Gastroesophageal sphincter (tissue), 4 donors: ENCODE data around the gene PAGE1. TPM values are rescaled to one million over a fixed set of nuclear protein-coding genes. Genes with fewer than 3 reads are reported as not detected.

Experiments
- ATAC-seq: fragments of 150-250 bp; one replicate; pipeline ENCODE4 v1.9.1; 2016; ENCODE audit warnings: mild to moderate bottlenecking, moderate library complexity
- H3K27ac ChIP-seq, 4 donors: fragments of 200-600 bp; sonication (generic) in 3 of 4; 1 replicate in 3 of 4; 2 replicates in 1 of 4; pipeline ENCODE4 v1.5.1; 2016 to 2019
- H3K27me3 ChIP-seq: fragments of 200-600 bp; sonication (generic); one replicate; pipeline ENCODE4 v1.5.1; 2019
- H3K36me3 ChIP-seq, 2 donors: fragments of 200-600 bp; sonication (generic); one replicate each; pipeline ENCODE4 v1.5.1; 2019; ENCODE audit warnings: control low read depth in 1 of 2
- H3K4me1 ChIP-seq, 3 donors: fragments of 200-600 bp; sonication (generic); 1 replicate in 2 of 3; 2 replicates in 1 of 3; pipeline ENCODE4 v1.5.1; 2016 to 2019; ENCODE audit warnings: control low read depth in 2 of 3
- H3K4me3 ChIP-seq, 2 donors: fragments of 200-600 bp; sonication (generic); one replicate each; pipeline ENCODE4 v1.5.1; 2019; ENCODE audit warnings: mild to moderate bottlenecking in 1 of 2, moderate library complexity in 1 of 2
- H3K9me3 ChIP-seq, 3 donors: fragments of 200-600 bp; sonication (generic); one replicate each; pipeline ENCODE4 v1.5.1; 2017 to 2019; ENCODE audit warnings: control low read depth in 2 of 3
- CTCF ChIP-seq, 4 experiments: fragments of 200-600 bp in 2 of 4; fragments of 450-650 bp in 2 of 4; sonication (generic) in 1 of 4; IDR thresholded peaks; one replicate each; pipeline ENCODE4 v1.5.1; 2017 to 2019; ENCODE audit warnings: antibody characterized with exemption in 4 of 4, mild to moderate bottlenecking in 2 of 4, moderate library complexity in 2 of 4
- EP300 ChIP-seq: sonication (generic); formaldehyde crosslinking; IDR thresholded peaks from one replicate; pipeline ENCODE4 v1.6.1; 2017; ENCODE audit warnings: antibody characterized with exemption, mild to moderate bottlenecking
- POLR2A ChIP-seq, 2 donors: fragments of 450-650 bp; IDR thresholded peaks; one replicate each; pipeline ENCODE4 v1.6.1; 2017; ENCODE audit warnings: antibody characterized with exemption in 2 of 2, mild to moderate bottlenecking in 2 of 2, moderate library complexity in 1 of 2
- POLR2AphosphoS5 ChIP-seq: sonication (generic); formaldehyde crosslinking; IDR thresholded peaks from one replicate; pipeline ENCODE4 v1.6.1; 2017; ENCODE audit warnings: antibody characterized with exemption
- WGBS, 2 donors: methylation state at CpG; one replicate each; pipeline ENCODE4 v1.1.5; 2018; ENCODE audit warnings: low coverage in 1 of 2; 5-methylcytosine and 5-hydroxymethylcytosine counted together
- total RNA-seq, 4 donors: library from RNA; depleted of rRNA; stranded (reverse); fragments of >200 nt; gene quantifications; one replicate each; pipeline ENCODE4 v1.1.0, GENCODE V29; 2016

The PAGE1 gene
- total RNA-seq, 4 donors from 2014 or later, result not detected

- TF ChIP-seq CTCF (IDR thresholded peaks at IDR 0.05), result no peak
- TF ChIP-seq POLR2A (IDR thresholded peaks at IDR 0.05), result no peak
- no peak for TF ChIP-seq EP300
- no peak for TF ChIP-seq POLR2AphosphoS5
- 95% methylated on average over 3 of the region's 3 CpGs; no CpG with 5 or more reads in 1 of the 2 donors for WGBS, 2 donors
- no peak overlapping the region for H3K4me3 ChIP-seq
- no peaks in the 10 kb centered on the region for H3K36me3 ChIP-seq
- no peaks in the 10 kb centered on the region for H3K4me1 ChIP-seq
- H3K27ac ChIP-seq, result no peak overlapping the region
- no peaks in the 10 kb centered on the region for H3K9me3 ChIP-seq
- no peak for ATAC-seq
- H3K27me3 ChIP-seq, result no peaks in the 10 kb centered on the region
Measured at GRCh38 chrX:49712577-49712976, 16.8 kb upstream of the PAGE1 start.

GRCh38 chrX:49710744-49711319 is 15.0 kb upstream of the PAGE1 start:
- Histone ChIP-seq H3K27ac (no peak overlapping the region), H3K4me3 (no peak overlapping the region), H3K4me1 (no peaks in the 10 kb centered on the region), H3K9me3 (no peaks in the 10 kb centered on the region), H3K27me3 (no peaks in the 10 kb centered on the region), H3K36me3 (no peaks in the 10 kb centered on the region)
- 50 to 60% methylated on average over 1 of the region's 1 CpG for WGBS, 2 donors
- TF ChIP-seq POLR2AphosphoS5, result no peak
- no peak for TF ChIP-seq POLR2A (IDR thresholded peaks at IDR 0.05)
- no peak for TF ChIP-seq EP300
- TF ChIP-seq CTCF (IDR thresholded peaks at IDR 0.05), result no peak
- ATAC-seq, result no peak

GRCh38 chrX:49704691-49705404 is 9.1 kb upstream of the PAGE1 start:
- 17 to 48% methylated on average over 4 to 7 of the region's 8 CpGs for WGBS, 2 donors
- H3K27me3 ChIP-seq, result no peaks in the 10 kb centered on the region
- no peaks in the 10 kb centered on the region for H3K4me1 ChIP-seq
- no peak overlapping the region for H3K4me3 ChIP-seq
- TF ChIP-seq EP300, result no peak
- no peak for TF ChIP-seq POLR2A (IDR thresholded peaks at IDR 0.05)
- TF ChIP-seq POLR2AphosphoS5, result no peak
- no peak for TF ChIP-seq CTCF (IDR thresholded peaks at IDR 0.05)
- H3K9me3 ChIP-seq, result no peaks in the 10 kb centered on the region
- H3K27ac ChIP-seq, result no peak overlapping the region
- H3K36me3 ChIP-seq, result no peaks in the 10 kb centered on the region
- ATAC-seq, result no peak

GRCh38 chrX:49701933-49702332 is 6.1 kb upstream of the PAGE1 start:
- TF ChIP-seq POLR2A (IDR thresholded peaks at IDR 0.05), result no peak

GRCh38 chrX:49701323-49701722 is 5.5 kb upstream of the PAGE1 start:
- no peaks in the 10 kb centered on the region for H3K9me3 ChIP-seq
- TF ChIP-seq CTCF (IDR thresholded peaks at IDR 0.05) (no peak), POLR2AphosphoS5 (no peak)
- H3K27me3 ChIP-seq, result no peaks in the 10 kb centered on the region
- H3K4me3 ChIP-seq, result no peak overlapping the region
- no peak for ATAC-seq
- no peaks in the 10 kb centered on the region for H3K4me1 ChIP-seq
- H3K36me3 ChIP-seq, result no peaks in the 10 kb centered on the region
- H3K27ac ChIP-seq, result no peak overlapping the region

More at GRCh38 chrX:49701933-49702332, 6.1 kb upstream of the PAGE1 start:
- no peaks in the 10 kb centered on the region for H3K27me3 ChIP-seq
- H3K9me3 ChIP-seq, result no peaks in the 10 kb centered on the region
- no peaks in the 10 kb centered on the region for H3K4me1 ChIP-seq
- H3K4me3 ChIP-seq, result no peak overlapping the region
- 50 to 55% methylated on average over 2 to 5 of the region's 5 CpGs for WGBS, 2 donors
- H3K27ac ChIP-seq, result no peak overlapping the region
- H3K36me3 ChIP-seq, result no peaks in the 10 kb centered on the region
- ATAC-seq, result no peak
